ENCODE results near the gene GNG12.
"Not testable (repeated sequence)": the region's sequence is repeated elsewhere in the genome, so short reads cannot be mapped to it uniquely, and the experiment has no call there.

Gene GNG12

DNA sequence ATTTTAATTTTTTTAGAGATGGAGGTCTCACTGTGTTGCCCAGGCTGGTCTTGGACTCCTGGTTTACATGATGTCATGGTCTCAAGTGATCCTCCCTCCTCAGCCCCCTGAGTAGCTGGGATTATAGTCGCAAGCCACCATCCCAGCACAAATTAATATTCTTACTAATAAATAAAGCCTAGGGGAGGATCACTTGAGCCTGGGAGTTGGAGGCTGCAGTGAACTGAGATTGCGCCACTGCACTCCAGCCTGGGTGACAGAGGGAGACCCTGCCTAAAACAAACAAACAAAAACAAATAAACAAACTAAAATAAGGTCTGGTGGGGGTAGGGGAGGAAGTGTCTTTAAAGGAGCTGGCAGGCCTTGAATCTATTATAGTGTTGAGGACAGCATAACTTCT, 157.0 kb downstream of the GNG12 start:
- no peak for FAIRE-seq

DNA sequence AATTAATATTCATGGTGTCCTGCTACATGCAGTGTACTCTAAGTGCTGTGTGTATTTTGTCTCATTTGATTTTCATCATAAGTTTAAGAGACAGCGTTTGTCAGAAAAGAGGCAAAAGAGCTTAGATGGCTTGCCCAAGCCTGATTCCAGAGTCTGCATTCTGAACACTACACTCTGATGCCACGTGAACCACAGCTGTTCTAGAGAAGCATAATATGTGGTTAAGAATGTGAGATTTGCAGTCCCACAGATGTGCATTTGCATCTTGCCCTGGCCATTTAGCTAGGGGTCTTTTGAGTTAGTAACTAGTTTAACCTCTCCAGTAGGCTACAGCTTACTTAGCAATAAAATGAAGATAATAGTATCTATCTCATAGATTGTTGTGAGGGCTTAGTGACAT, 157.5 kb downstream of the GNG12 start:
- no peak for FAIRE-seq

DNA sequence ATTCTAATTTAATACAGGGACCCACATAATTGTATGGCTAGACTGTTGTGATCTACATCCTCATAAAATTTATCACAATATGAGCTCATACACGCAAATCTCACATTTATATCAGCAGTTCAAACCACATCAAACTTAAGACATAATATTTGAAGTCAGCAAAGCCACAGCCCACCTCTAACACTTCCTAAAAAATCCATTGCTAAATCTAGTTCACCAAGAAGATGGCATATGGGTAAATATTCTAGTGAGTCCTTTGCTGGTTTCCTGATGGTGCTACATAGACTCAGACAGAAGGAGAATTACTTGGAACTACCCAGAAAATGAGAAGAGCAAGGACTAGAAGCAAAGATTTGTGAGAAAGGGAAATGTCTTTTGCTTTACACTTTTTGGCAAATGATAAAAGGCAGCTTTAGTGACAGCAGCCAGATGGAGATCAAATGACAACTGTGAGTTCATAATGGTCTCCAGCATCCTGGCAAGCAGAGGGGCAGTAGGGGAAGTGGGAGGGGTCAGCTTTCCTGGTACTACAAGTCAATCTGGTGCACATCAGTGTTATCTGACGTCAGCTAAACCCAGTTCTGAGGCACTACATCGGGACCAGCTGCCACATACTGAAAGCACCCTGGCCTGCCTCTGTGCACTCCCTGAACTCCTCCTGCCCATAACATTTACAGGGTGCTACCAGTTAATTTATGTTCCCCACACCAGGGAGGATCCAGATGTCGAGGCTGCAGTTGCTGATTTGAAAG, 158.8 kb downstream of the GNG12 start:
- no peak for FAIRE-seq

DNA sequence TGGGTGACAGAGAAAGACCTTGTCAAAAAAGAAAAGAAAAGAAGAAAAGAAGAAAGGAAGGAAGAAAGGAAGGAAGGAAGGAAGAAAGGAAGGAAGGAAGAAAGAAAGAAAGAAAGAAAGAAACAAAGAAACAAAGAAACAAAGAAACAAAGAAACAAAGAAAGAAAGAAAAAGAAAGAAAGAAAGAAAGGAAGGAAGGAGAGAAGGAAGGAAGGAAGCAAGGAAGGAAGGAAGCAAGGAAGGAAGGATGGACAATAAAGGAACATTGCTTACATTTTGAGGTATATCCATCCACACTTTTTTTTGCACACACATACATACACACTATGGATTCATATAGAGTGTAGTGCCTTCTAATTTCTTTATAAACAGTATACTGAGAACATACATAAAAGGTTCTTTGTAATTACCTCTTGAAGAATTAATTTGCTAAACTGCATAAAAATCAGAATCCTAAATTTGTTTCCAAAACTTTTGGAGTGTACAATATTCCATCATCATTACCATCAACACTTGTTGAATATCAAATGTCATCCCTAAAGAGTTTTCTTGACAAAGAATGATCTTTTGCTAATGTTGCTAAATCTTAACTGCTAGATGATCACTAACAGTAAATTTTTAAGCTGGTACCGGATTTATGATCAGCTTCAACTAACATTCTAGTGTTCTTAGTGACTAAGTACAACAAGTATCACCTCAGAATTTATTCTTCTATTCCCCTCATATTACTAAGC, 159.6 kb downstream of the GNG12 start:
- no peak for FAIRE-seq

DNA sequence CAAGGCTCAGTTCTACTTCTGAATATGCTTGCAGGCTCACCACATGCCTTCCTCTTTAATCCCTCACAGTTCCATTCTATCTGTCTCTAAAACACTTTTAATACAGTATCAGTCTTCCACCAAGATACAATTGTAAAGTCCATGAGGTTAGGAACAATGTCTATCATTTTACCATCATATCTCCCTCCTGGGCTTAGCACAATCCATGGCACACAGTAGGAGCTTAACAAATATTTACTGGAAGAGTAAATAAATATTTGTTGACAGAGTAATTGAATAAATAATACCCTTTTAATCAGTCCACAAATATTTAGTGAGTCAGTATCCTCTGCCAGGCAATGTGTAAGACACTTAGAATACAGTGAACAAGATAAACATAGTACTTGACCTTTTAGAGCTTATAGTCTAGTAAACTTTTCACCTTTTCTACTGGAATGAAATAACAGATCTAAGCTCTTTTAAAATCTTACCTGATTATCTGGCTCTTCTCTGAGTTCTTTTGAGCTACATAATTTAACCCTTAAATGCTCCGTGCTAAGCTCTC, 160.9 kb downstream of the GNG12 start:
- FAIRE-seq = no peak

DNA sequence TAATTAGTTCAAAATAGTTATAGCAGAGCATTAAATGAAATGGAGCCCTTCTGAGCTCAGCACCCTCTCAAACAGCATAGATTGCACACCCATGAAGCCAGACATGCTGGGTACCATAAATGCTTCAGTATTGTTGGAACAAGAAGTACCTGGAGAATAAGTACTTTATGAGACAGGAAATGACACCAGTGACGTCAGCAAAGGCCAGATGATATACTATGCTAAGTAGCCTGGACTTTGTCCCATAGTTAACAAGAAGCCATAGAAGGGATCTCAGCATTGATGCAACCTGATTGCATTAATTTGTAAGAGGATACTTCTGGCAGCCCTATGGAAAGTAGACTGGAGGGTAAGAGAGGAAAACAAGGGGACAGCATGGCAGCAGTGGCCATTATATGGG, 164.6 kb downstream of the GNG12 start:
- no peak for FAIRE-seq

DNA sequence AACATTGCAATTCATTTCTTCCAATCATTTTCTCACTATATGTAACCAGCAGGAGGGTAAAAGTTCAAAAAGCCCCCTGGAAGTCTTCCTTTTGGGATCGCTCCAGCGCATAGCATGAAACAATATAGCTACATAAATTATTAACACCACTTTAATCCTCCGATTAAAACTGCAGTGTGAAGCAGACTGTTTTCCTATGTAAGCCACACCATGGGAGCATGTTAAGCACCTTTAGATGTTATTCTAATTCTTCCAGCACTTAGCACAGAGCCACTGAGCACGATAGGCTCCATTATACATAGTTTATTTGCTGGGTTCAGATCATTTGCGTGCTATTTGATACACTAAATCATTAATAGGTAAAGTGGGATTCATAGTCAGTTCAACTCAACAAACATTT, 166.6 kb downstream of the GNG12 start:
- no peak for FAIRE-seq

DNA sequence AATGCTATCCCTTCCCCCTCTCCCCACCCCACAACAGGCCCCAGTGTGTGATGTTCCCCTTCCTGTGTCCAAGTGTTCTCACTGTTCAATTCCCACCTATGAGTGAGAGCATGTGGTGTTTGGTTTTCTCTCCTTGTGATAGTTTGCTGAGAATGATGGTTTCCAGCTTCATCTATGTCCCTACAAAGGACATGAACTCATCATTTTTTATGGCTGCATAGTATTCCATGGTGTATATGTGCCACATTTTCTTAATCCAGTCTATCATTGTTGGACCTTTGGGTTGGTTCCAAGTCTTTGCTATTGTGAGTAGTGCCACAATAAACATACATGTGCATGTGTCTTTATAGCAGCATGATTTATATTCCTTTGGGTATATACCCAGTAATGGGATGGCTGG, 168.0 kb downstream of the GNG12 start:
- not testable (repeated sequence) for FAIRE-seq

DNA sequence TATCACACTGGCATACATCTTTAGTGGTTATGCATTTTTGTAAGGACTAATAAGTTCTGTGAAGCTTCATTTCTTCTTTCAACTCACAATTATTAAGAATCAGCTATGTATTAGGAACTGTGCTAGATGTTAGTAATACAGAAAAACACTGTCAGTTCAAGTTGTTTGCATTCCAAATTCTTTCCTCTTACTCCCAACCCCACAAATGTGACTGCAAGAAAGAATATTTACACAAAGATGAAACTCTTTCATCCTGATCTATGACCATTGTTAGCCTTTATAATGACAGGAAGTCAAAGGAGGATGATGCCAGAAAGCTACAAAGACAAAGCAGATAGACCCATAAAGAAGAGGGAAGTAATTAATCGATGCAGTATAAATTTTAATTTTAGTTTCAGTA, 169.2 kb downstream of the GNG12 start:
- no peak for FAIRE-seq

DNA sequence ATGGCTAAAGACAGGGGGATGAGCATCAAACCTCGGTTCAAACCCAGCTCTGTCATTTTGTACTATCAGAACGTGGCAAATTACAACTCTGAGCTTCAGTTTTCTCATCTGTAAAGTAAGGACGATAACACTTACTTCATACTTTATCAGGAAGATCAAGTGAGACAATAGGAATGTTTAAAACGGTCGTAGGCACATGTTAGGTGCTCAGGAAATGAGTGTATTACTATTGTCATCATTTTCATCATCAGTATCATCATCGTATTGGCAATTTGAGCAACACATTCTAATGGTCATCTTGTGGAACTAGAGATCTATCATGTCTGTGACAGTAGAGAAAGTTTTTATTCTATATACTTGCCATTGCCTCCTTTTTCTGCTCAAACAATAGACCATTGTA, 170.4 kb downstream of the GNG12 start:
- no peak for FAIRE-seq

DNA sequence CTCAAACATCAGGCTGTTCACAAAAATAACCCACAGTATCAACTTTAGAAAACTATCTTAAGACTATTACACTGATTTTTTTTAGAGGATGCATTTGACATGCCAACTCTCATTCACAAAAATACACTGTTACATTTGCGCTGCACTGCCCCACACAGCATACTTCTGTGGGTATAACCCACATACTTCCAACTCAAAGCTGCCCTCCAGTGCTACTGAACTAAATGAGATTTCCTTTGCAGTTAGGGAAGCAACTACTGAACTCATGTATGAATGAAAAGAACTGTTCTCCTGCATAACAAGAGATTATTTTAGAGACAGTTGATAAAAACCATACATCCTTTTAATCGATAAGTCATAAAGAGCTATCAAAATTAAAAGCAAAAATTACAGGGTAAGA, 174.0 kb downstream of the GNG12 start:
- FAIRE-seq = no peak

DNA sequence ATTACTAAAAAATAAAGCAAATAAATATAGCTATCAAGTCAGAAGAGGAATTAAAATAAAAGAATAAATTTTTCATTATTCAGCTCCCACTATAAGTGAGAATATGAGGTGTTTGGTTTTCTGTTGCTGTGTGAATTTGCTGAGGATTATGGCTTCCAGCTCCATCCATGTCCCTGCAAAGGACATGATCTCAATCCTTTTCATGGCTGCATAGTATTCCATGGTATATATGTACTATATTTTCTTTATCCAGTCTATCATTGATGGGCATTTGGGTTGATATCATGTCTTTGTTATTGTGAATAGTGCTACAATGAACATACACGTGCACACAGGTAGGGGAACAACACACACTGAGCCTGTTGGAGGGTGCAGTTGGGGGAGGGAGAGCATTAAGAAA, 176.1 kb downstream of the GNG12 start:
- not testable (repeated sequence) for FAIRE-seq

DNA sequence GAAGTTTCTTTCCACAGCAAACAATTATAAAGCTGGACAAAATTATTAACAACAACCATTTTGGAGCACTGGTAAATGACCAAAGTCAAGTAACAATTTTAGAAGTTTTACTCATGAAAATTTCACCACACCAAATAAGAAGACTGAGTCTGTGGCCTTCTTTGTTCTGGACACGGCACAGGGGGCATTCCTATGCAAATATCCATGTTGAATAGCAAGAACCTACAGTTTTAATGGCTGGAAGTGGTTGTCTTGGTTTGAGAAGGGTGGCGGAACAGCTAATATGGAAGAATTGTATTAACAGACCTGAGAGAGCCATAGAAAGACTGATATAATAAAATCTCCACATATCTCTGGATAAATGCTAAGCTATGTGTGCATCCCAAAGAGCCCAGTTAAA, 177.7 kb downstream of the GNG12 start:
- FAIRE-seq = no peak

DNA sequence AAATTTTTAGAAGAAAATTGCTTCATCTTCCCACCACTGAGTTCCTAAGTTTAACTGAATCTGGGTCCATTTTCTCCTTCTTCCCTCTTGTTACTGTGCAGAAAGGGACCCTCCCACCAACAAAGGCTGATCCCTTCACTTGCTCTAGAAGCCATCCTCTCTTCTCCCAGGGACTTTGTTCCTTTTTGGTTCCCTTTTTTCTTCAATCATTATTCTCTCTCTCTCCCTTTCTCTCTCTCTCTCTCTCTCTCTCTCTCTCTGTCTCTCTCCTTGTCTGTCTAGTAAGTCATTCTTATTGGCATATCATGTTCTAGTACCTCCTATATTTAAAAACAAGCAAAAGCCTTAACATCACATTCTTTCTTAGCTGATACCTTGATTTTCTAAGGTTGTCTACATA, 180.0 kb downstream of the GNG12 start:
- FAIRE-seq = no peak

DNA sequence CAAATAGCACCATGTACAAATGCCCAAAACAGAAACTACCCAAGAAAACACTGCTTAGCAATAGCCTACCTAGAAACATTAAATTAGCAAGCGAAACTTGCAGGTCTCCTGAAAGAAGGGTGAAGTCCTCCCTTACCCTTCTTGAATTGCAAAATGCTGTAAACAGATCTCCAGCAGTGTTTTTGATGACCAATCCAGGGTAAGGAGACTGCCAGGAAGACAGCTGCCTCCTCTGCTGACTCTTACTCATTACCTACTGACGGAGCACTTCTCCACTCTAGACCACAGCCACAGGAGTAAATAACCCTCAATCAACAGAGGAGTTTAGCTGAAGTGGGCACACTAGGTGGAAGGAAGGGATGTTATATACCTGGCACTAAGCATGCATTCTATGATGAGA, 180.5 kb downstream of the GNG12 start:
- FAIRE-seq = no peak
